Superior temporal gyrus (tissue), 1 donor: ENCODE results near the gene AEN.

ENCODE experiments used
- DNase-seq: peaks from one replicate; pipeline ENCODE4 v3.0.0-alpha.2; 2016; ENCODE audit errors: extremely low spot score

AEN gene

DNA sequence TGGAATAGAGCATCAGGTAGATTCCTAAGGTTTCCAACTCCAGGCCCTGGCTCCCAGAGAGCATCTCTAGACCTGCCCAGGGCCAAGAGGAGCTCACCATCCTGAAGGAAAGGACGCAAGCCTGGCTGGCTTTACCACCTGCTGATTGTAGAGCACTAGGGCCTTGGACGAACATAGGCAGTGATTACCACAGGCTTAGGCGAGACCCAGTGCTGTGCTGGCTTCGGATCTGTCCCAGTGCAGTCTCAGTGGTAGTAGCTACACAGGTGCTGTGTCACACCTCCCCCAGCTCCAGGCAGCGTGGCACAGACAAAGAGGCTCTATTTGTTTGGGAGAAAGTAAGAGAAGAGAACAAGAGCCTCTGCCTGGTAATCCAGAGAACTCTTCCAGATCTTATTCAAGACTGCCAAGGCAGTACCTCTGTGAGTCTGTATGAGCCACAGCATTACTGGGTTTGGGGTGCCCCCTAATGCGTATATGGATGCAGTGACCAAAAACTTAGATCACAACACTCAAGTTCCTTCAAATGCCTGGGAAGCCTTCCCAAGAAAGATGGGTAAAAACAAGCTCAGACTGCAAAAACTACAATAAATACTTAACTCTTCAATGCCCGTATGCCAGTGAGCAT is 43.1 kb downstream of the AEN start:
- peak; percentile 76 for DNase-seq

DNA sequence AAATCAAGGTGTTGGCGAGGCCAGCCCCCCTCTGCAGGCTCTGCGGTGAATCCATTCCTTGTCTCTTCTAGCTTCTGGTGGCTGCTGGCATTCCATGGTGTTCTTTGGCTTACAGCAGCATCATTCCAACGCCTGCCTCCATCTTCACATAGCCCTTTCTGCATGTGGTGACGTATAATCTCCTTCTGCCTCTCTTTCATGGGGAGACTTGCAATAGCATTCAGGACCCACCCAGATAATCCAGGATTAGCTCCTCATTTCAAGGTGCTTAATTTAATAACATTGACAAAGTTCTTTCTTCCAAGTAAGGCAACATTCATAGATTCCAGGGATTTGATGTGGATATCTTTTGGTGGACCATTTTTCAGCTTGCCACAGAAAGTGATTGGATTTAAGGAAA is 53.5 kb downstream of the AEN start:
- no peak for DNase-seq

DNA sequence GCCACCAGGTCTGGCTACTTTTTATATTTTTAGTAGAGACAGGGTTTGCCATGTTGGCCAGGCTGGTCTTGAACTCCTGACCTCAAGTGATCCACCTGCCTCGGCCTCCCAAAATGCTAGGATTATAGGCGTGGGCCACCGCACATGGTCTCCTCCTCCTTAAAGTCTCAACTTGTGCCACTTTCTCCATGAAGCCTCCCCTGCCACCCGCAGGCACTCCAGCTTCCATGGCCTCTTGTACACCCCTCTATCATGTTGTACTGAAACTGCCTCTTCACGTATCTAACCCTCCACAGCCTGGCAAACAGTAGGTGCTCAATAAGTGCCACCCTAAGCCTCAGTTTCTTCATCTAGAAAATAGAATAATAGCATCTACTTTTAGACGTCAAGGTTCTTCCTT is 57.6 kb downstream of the AEN start:
- no peak for DNase-seq

DNA sequence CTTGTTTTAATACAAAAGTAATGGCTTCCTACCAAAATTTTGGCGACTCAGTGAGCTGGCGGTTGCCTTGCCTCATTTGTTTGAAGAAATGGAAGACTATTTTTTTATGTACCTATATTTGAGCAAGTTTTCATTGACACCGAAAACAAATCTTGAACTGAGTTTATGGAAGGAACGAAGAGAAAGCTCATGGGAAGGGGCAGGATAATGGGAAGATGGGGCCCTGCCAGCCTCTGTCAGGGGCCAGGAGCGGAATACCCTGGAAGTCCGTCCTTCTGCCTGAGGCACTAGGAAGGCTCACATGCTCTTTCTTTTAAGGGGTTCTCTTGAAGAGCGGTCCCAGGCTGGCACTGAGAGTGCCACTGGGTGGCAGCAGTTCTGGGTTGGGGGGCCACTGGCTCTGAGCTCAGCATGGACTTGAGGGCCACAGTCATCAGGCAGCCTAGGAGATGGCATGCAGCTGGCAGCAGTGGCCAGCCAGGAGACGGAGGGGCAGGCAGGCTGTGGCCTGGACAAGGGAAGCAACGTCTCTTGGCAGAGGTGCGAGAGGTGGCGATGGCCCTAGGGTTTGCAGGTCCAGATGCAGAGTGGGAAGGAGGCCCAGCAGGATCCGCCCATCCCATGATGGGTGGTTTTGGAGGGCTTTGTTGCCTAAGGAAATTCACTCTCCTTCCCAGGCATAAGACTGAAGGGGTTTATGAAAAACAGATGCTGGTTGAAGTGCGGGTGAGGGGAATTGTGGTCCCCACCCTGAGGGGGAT is 59.3 kb downstream of the AEN start:
- no peak for DNase-seq

DNA sequence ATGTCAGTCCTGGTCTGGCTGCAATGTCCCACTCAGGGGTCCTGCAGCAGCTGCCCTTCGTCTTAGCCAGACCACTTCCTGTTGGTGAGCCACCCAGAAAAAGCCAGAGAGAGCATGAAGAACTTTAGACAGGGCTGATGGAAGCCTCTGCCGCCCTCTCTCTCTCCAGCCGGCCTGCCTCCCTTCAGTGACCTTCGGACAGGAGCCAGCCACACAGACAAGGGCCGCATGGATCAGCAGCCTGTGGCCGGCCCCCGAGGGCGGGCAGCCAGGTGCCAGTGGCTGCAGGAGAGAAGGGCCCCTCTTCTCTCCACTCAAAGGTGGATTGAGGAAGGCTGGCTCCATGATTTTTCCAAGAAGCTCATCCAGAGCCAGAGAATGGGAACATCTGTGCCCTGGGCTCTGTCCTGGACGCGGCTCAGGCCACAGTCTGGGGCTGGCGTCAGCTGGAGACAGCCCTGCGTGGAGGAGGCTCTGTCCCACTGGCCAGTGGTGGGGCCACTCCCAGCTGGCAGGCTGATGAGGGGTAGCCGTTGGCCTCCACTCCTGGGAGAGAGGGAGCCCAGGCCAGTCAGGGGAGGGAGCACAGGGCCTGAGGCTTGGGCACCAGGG is 60.6 kb downstream of the AEN start:
- peak; percentile 65 for DNase-seq
